GM21381 (cell line): ENCODE data around the gene S100A5.
"Not testable (repeated sequence)": the region's sequence is repeated elsewhere in the genome, so short reads cannot be mapped to it uniquely, and the experiment has no call there.

Source experiments
- ATAC-seq: cut with Tn5 transposase; IDR thresholded peaks from one replicate; pipeline ENCODE4 v1.9.1; 2021; ENCODE audit warnings: mild to moderate bottlenecking, moderate library complexity; ENCODE audit not compliant: unreplicated experiment

Gene S100A5

GRCh38 chr1:153535242-153536011 is 5.3 kb downstream of the S100A5 start, which contains the start of gene S100A6:
S100A6 (minus strand) TSS chr1:153535991; CDS start chr1:153535339, 652 bp downstream.
- no peak for ATAC-seq

- no peak for ATAC-seq
These were observed 5.9 kb downstream of the S100A5 start for GRCh38 chr1:153534925-153535241.

GRCh38 chr1:153534226-153534924 is 6.4 kb downstream of the S100A5 start:
- no peak for ATAC-seq

- ATAC-seq = no peak
These were observed 7.0 kb downstream of the S100A5 start for GRCh38 chr1:153533689-153534201.

GRCh38 chr1:153532769-153533599 is 7.8 kb downstream of the S100A5 start:
- no peak for ATAC-seq

GRCh38 chr1:153532181-153532580 is 8.6 kb downstream of the S100A5 start:
- no peak for ATAC-seq

- ATAC-seq = no peak
These were observed 9.1 kb downstream of the S100A5 start for GRCh38 chr1:153531638-153532037.

- ATAC-seq = no peak
These were observed 13.1 kb downstream of the S100A5 start for GRCh38 chr1:153527683-153528040.

- ATAC-seq = no peak
These were observed 13.6 kb downstream of the S100A5 start for GRCh38 chr1:153527023-153527682.

GRCh38 chr1:153526132-153526543 is 14.6 kb downstream of the S100A5 start:
- ATAC-seq = no peak

- ATAC-seq = no peak
These were observed 15.5 kb downstream of the S100A5 start for GRCh38 chr1:153525088-153525728.

- ATAC-seq = not testable (repeated sequence)
These were observed 18.2 kb downstream of the S100A5 start for GRCh38 chr1:153522353-153523048.

GRCh38 chr1:153521808-153522207 is 18.9 kb downstream of the S100A5 start:
- not testable (repeated sequence) for ATAC-seq

GRCh38 chr1:153520818-153521476 is 19.8 kb downstream of the S100A5 start:
- ATAC-seq = no peak

GRCh38 chr1:153520137-153520691 is 20.5 kb downstream of the S100A5 start:
- ATAC-seq = not testable (repeated sequence)

- ATAC-seq = no peak
These were observed 21.5 kb downstream of the S100A5 start for GRCh38 chr1:153519242-153519641.

- no peak for ATAC-seq
These were observed 25.0 kb downstream of the S100A5 start for GRCh38 chr1:153515504-153516394.

- no peak for ATAC-seq
These were observed 27.1 kb downstream of the S100A5 start for GRCh38 chr1:153513666-153514065.
